Adipocyte (in vitro differentiated cells): ENCODE data around the gene SRPK3.
"Not testable (repeated sequence)": the region's sequence is repeated elsewhere in the genome, so short reads cannot be mapped to it uniquely, and the experiment has no call there.

Experiments used
- DNase-seq: peaks from one replicate; pipeline ENCODE4 v3.0.0-alpha.2; 2015; ENCODE audit warnings: low read depth
- H3K27me3 ChIP-seq: replicated peaks from 2 replicates; pipeline ENCODE4 v1.7.0; 2013; ENCODE audit warnings: mild to moderate bottlenecking, low read length, moderate library complexity; ENCODE audit not compliant: control insufficient read depth, insufficient read depth
- H3K36me3 ChIP-seq: 2 replicates; pipeline ENCODE4 v1.7.0; 2013; ENCODE audit warnings: low read length, mild to moderate bottlenecking, moderate library complexity; ENCODE audit not compliant: control insufficient read depth, insufficient read depth, severe bottlenecking
- H3K4me1 ChIP-seq: 2 replicates; pipeline ENCODE4 v1.7.0; 2013; ENCODE audit warnings: mild to moderate bottlenecking, low read length, moderate library complexity; ENCODE audit not compliant: control insufficient read depth, insufficient read depth
- H3K4me3 ChIP-seq: 2 replicates; pipeline ENCODE4 v1.7.0; 2013; ENCODE audit warnings: mild to moderate bottlenecking, low read length, moderate library complexity
- H3K9ac ChIP-seq: 2 replicates; pipeline ENCODE4 v1.7.0; 2013; ENCODE audit warnings: mild to moderate bottlenecking, low read length, moderate library complexity
- H3K9me3 ChIP-seq: 2 replicates; pipeline ENCODE4 v1.7.0; 2013; ENCODE audit warnings: mild to moderate bottlenecking, low read length, moderate library complexity; ENCODE audit not compliant: control insufficient read depth

Gene SRPK3

DNA sequence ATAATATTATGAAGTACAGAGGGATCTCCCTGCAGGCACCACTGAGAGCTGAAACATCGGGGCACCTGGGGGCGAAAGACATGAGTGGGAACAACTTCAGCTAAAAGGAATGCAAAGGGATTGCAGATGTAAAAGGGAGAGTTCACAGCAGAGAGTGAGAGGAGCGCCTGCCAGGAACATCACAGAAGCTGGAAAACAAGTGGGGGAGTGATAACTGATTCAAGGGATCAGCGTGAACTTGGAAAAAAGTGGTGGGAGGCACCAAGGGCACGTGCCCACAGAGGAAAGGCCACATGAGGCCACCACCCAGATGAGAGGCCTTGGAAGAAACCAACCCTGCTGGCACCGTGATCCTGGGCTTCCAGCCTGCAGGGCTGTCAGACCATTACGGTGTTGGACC is 31.8 kb upstream of the SRPK3 start:
- H3K4me3 ChIP-seq, H3K9me3 ChIP-seq, H3K36me3 ChIP-seq, H3K4me1 ChIP-seq, DNase-seq, H3K27me3 ChIP-seq, H3K9ac ChIP-seq: not testable (repeated sequence)

- H3K4me1 ChIP-seq, result peaks cover 8% of the 10 kb centered on the region
- no peaks in the 10 kb centered on the region for H3K9me3 ChIP-seq
- no peaks in the 10 kb centered on the region for H3K36me3 ChIP-seq
- H3K4me3 ChIP-seq, result no peak overlapping the region
- DNase-seq, result no peak
- no peak overlapping the region for H3K9ac ChIP-seq
- H3K27me3 ChIP-seq, result peaks cover 7% of the 10 kb centered on the region
Measured at GRCh38 chrX:153750127-153750774, 30.6 kb upstream of the SRPK3 start.

DNA sequence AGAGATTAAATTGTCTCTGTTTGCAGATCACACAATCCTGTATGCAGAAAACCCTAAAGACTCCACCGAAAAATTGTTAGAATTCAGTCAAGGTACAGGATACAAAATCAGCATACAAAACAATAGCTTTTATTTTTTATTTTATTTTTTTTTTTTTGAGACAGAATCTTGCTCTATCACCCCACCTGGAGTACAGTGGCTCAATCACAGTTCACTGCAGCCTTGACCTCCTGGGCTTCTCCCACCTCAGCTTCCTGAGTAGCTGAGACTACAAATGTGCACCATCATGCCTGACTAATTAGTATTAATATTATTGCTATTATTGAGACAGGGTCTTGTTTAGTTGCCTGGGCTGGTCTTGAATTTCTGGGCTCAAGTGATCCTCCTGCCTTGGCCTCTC is 25.7 kb upstream of the SRPK3 start:
- peaks cover 24% of the 10 kb centered on the region for H3K9me3 ChIP-seq
- no peak for DNase-seq
- H3K4me3 ChIP-seq, result no peak overlapping the region
- peaks cover 8% of the 10 kb centered on the region for H3K4me1 ChIP-seq
- no peak overlapping the region for H3K9ac ChIP-seq
- peaks cover 1% of the 10 kb centered on the region for H3K27me3 ChIP-seq
- H3K36me3 ChIP-seq, result no peaks in the 10 kb centered on the region

DNA sequence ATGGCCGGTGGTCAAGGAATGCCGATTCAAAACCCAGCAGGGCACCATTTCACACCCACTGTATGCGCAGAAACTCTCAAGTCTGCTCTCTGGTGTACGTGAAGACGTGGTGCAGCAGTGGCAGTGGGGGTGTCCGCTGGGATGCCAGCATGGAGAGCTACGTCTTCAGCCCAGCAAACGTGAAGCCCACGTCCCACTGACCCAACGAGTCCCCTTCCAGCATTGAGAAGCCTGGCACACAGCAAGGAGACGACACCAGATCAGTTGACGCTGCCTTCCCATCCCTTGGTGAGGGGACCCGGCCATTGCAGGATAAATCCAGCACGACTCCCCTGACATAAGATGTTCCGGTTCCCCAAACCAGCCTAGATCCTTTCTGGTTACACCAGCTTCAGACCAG is 19.0 kb upstream of the SRPK3 start:
- no peak overlapping the region for H3K9ac ChIP-seq
- H3K4me1 ChIP-seq, result peaks cover 26% of the 10 kb centered on the region
- peaks cover 13% of the 10 kb centered on the region for H3K9me3 ChIP-seq
- H3K36me3 ChIP-seq, result no peaks in the 10 kb centered on the region
- H3K4me3 ChIP-seq, result no peak overlapping the region
- no peaks in the 10 kb centered on the region for H3K27me3 ChIP-seq
- no peak for DNase-seq

DNA sequence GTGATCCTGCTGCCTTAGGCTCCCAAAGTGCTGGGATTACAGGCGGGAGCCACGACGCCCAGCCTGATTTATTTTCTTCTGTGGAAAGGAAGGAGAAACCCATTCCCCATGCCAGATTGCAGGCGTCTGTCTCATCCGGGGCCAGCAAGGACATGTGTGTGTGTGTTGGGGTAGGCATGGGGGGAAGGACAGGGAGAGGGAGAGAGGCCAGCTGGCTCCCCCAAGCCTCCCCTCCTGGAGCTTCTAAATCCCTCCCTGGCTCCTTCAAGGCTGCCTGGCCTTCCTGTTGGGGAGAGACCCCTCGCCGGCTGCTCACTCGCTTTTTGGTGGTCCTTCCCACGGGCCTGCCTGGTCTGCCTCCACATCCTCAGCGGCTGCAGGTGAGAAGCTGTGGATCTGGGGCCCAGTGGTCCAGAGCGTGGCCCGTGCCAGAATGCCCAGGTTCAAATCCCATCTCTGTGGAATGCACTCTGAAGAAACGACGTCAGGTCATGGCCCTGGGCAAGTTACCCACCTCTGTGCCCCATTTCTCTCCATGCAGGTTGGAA is 18.1 kb upstream of the SRPK3 start:
- peaks cover 26% of the 10 kb centered on the region for H3K4me1 ChIP-seq
- H3K27me3 ChIP-seq, result no peaks in the 10 kb centered on the region
- H3K36me3 ChIP-seq, result no peaks in the 10 kb centered on the region
- no peak overlapping the region for H3K9ac ChIP-seq
- peaks cover 5% of the 10 kb centered on the region for H3K9me3 ChIP-seq
- no peak overlapping the region for H3K4me3 ChIP-seq
- no peak for DNase-seq

- H3K9ac ChIP-seq, result no peak overlapping the region
- H3K4me1 ChIP-seq, result peaks cover 22% of the 10 kb centered on the region
- no peaks in the 10 kb centered on the region for H3K27me3 ChIP-seq
- no peak for DNase-seq
- H3K4me3 ChIP-seq, result no peak overlapping the region
- H3K36me3 ChIP-seq, result no peaks in the 10 kb centered on the region
- H3K9me3 ChIP-seq, result peaks cover 4% of the 10 kb centered on the region
Measured at GRCh38 chrX:153763298-153763932, 17.4 kb upstream of the SRPK3 start.

GRCh38 chrX:153763989-153764755 is 16.7 kb upstream of the SRPK3 start, which contains the start of gene PLXNB3:
TSS of gene PLXNB3 (plus strand) at chrX:153764249. CDS start at chrX:153765536, 1,287 bp downstream.
- DNase-seq, result peak; percentile 84
- peak within 1 kb of the TSS; percentile 88 for H3K9ac ChIP-seq
- H3K9me3 ChIP-seq, result no peaks in the 10 kb centered on the region
- peak within 1 kb of the TSS; percentile 78 for H3K4me3 ChIP-seq
- H3K36me3 ChIP-seq, result no peaks in the 10 kb centered on the region
- peaks cover 18% of the 10 kb centered on the region for H3K4me1 ChIP-seq
- no peaks in the 10 kb centered on the region for H3K27me3 ChIP-seq

- no peak for DNase-seq
- H3K4me3 ChIP-seq, result peak overlapping the region; percentile 78
Measured at GRCh38 chrX:153764786-153765137, 16.1 kb upstream of the SRPK3 start.

DNA sequence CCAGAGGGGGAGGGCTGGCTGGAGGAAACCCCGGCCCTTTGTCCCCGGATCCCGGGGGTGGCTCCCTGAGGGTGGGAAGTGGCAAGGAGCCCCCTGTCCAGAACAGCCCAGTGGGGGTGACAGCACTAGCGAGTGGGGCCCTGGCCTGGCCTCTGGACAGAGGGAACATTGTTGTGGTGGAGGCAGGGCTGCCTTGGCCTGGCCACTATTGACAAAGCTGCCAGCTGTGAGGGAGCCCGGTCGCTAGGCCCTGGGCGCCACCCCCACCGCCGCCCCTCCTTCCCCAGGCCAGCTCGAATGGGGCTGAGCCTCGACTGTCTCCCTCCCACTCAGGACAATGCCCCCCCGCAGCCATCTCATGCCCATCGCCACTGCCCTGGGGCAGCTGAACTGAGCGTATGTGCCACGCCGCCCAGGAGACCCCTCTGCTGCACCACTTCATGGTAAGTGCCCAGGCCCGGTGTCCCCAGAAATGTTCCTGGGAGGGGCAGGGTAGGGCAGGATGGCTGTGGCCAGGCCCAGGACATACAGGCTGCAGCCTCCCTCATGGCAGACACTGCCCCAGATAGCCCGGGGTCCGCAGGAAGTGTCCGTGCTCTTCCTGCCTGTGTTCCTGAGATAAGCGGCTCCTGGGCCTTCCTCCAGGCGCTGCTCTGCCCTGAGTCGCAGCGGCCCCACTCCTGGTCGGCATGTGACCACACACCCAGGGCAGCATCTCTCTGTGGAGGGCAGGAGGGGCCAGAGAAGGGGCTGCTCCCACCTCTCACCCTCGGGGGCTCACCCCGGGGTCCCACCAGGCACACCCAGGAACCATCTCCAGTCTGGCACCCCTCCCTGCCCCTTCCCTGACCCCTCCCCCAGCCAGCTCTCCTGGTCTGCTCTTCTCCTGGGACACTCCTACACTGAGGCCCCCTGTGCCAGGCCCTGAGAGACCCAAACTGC is 15.4 kb upstream of the SRPK3 start:
- Histone ChIP-seq H3K36me3 (peaks cover 3% of the 10 kb centered on the region), H3K9me3 (no peaks in the 10 kb centered on the region), H3K4me3 (peak overlapping the region; percentile 78), H3K4me1 (peaks cover 18% of the 10 kb centered on the region), H3K27me3 (no peaks in the 10 kb centered on the region), H3K9ac (peak overlapping the region; percentile 88)
- no peak for DNase-seq

More at GRCh38 chrX:153764786-153765137, 16.1 kb upstream of the SRPK3 start:
- Histone ChIP-seq H3K27me3 (no peaks in the 10 kb centered on the region), H3K4me1 (peaks cover 18% of the 10 kb centered on the region), H3K9me3 (no peaks in the 10 kb centered on the region), H3K9ac (peak overlapping the region; percentile 88), H3K36me3 (peaks cover 3% of the 10 kb centered on the region)

GRCh38 chrX:153766098-153766817 is 14.6 kb upstream of the SRPK3 start:
- peak; percentile 74 for DNase-seq
- H3K36me3 ChIP-seq, result peaks cover 3% of the 10 kb centered on the region

More at GRCh38 chrX:153766098-153766817, 14.6 kb upstream of the SRPK3 start:
- H3K9ac ChIP-seq, result peak overlapping the region; percentile 88
- no peaks in the 10 kb centered on the region for H3K27me3 ChIP-seq
- no peaks in the 10 kb centered on the region for H3K9me3 ChIP-seq
- H3K4me1 ChIP-seq, result peaks cover 18% of the 10 kb centered on the region
- peak overlapping the region; percentile 78 for H3K4me3 ChIP-seq
